ENCODE measurements around the gene LNP1. TPM values are rescaled to one million over a fixed set of nuclear protein-coding genes. Genes with fewer than 3 reads are reported as not detected.

The LNP1 gene
- total and polyA plus RNA-seq, 9 of the 15 experiments (the other 6 are each of a cell fraction or from before 2014, with no cell fraction given) = 1.9 to 5.2 (median 4.5) TPM

GRCh38 chr3:100454677-100455076, 53.3 kb downstream of the LNP1 start (continued):
- no peak for TF ChIP-seq KLF16 (IDR thresholded peaks at IDR 0.05)
- no peak for TF ChIP-seq MCM3 (IDR thresholded peaks at IDR 0.05)

DNA sequence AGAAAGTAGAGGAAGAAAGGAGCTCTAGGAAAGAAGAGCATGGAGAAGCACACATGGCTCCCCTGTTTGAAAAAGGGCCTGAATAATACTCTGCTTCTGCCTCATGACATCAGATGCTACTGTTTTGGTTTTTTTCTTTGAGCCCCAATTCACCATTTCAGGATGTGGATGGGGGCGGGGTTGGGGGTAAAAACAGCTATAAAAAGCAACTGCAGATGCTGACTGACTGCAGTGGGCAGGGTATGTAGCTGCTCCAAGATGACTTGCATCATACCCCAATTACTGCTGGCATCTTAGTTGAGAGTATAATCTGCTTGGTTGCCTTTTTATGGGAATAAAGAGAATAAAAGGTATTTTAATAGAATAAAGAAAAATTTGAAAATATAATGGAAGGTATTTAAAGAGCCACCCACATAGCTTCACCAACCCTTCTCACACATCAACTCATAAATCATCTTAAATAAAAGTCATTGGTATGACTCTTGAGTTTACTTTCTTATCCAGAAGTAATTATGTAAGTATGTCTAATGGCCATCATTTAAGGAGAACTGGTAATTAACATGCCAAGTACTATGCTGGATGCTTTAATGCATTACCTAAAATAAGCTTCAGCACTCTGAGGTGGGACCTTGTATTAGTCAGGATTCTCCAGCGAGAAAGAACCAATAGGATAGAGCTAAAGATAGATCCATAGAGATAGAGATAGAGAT, 54.7 kb downstream of the LNP1 start:
- in situ Hi-C loops (cut with MboI) = no loop called here
- H3K4me3 ChIP-seq = no peak overlapping the region
- FAIRE-seq (no peak), ATAC-seq (no peak), DNase-seq (ENCODE audit: extremely low read depth in 1 of 4, low spot score in 3 of 4) (no peak)
- POLR2A ChIA-PET = interaction anchor here (0.8 kb wide), 1 partner anchor 10 kb away, joined by 3 read pairs; no protein-coding TSS in a partner anchor
- H3K4me2 ChIP-seq (ENCODE audit: insufficient read depth, low read length) = no peak overlapping the region
- H2AFZ ChIP-seq (ENCODE audit: low read depth, low read length) = no peak overlapping the region
- H3K4me1 ChIP-seq (replicated peaks in 1 of 2; ENCODE audit: control insufficient read depth in 2 of 2, insufficient read depth in 2 of 2, low read length in 2 of 2) = peaks cover 0 to 4% of the 10 kb centered on the region in 2 experiments; a peak in 1 of 5 replicates
- CTCF ChIA-PET (ENCODE audit: low intra/inter-chr PET ratio) = no interaction called here
- no peaks in the 10 kb centered on the region for H3K36me3 ChIP-seq (ENCODE audit: control insufficient read depth, insufficient read depth, low read length)
- 49% methylated on average over 2 of the region's 2 CpGs for WGBS (ENCODE audit: insufficient coverage, low coverage, missing lambda C conversion rate)
- no peak overlapping the region for H3K27ac ChIP-seq (ENCODE audit: extremely low read depth, low read depth, low read length)
- H4K20me1 ChIP-seq (replicated peaks; ENCODE audit: control insufficient read depth, insufficient read depth, low read length) = no peaks in the 10 kb centered on the region
- no peaks in the 10 kb centered on the region for H3K79me2 ChIP-seq (ENCODE audit: control insufficient read depth, insufficient read depth, low read length)
- intact Hi-C loops (cut with micrococcal nuclease) = no loop called here
- no TSS peak for BruUV-seq (replicated peaks)
- H3K9me3 ChIP-seq (replicated peaks; ENCODE audit: control insufficient read depth, insufficient read depth, low read depth, low read length) = no peaks in the 10 kb centered on the region
- no peak overlapping the region for H3K9ac ChIP-seq (ENCODE audit: insufficient read depth in 1 of 2, low read depth in 2 of 2, low read length in 2 of 2)
- H3K9me1 ChIP-seq (ENCODE audit: control insufficient read depth, insufficient read depth, low read length) = no peaks in the 10 kb centered on the region
- no peak for TF ChIP-seq ARHGAP35 (IDR thresholded peaks at IDR 0.05; ENCODE audit: partially characterized antibody)
- no peak for TF ChIP-seq ZKSCAN8 (CRISPR knock-in tag; IDR thresholded peaks at IDR 0.05)
- TF ChIP-seq PCBP1 (IDR thresholded peaks at IDR 0.05; ENCODE audit: low read depth, low read length, poor library complexity, severe bottlenecking) = no peak
- TF ChIP-seq ZZZ3 (IDR thresholded peaks at IDR 0.05) = no peak
- no peak for TF ChIP-seq ARNT (IDR thresholded peaks at IDR 0.05)
- TF ChIP-seq FOS (IDR thresholded peaks at IDR 0.05; ENCODE audit: extremely low read depth, insufficient read length) = no peak
- no peak for TF ChIP-seq BHLHE40 (IDR thresholded peaks at IDR 0.05; ENCODE audit: low read length)
- TF ChIP-seq HNRNPUL1 (IDR thresholded peaks at IDR 0.05; ENCODE audit: low read length) = no peak
- TF ChIP-seq, protein P1, sequence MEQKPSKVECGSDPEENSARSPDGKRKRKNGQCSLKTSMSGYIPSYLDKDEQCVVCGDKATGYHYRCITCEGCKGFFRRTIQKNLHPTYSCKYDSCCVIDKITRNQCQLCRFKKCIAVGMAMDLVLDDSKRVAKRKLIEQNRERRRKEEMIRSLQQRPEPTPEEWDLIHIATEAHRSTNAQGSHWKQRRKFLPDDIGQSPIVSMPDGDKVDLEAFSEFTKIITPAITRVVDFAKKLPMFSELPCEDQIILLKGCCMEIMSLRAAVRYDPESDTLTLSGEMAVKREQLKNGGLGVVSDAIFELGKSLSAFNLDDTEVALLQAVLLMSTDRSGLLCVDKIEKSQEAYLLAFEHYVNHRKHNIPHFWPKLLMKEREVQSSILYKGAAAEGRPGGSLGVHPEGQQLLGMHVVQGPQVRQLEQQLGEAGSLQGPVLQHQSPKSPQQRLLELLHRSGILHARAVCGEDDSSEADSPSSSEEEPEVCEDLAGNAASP (IDR thresholded peaks at IDR 0.05) = no peak
- TF ChIP-seq HMG20A (CRISPR knock-in tag; conservative IDR thresholded peaks at IDR 0.05) = no peak
- TF ChIP-seq GATA2 (CRISPR knock-in tag; IDR thresholded peaks at IDR 0.05) = no peak
- TF ChIP-seq, protein P2, sequence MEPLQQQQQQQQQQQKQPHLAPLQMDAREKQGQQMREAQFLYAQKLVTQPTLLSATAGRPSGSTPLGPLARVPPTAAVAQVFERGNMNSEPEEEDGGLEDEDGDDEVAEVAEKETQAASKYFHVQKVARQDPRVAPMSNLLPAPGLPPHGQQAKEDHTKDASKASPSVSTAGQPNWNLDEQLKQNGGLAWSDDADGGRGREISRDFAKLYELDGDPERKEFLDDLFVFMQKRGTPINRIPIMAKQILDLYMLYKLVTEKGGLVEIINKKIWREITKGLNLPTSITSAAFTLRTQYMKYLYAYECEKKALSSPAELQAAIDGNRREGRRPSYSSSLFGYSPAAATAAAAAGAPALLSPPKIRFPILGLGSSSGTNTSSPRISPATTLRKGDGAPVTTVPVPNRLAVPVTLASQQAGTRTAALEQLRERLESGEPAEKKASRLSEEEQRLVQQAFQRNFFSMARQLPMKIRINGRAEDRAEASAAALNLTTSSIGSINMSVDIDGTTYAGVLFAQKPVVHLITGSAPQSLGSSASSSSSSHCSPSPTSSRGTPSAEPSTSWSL (CRISPR knock-in tag; IDR thresholded peaks at IDR 0.05; ENCODE audit: borderline replicate concordance) = no peak
- no peak for TF ChIP-seq KLF10 (CRISPR knock-in tag; IDR thresholded peaks at IDR 0.05)
- no peaks in the 10 kb centered on the region for H3K27me3 ChIP-seq (ENCODE audit: control insufficient read depth in 2 of 2, insufficient read depth in 2 of 2, low read length in 2 of 2)

All from K562 (cell line).